ENCODE measurements around the gene POLR2A. TPM values are rescaled to one million over a fixed set of nuclear protein-coding genes. Genes with fewer than 3 reads are reported as not detected.
A peak's percentile ranks its signal among the peaks of the same experiment; 100 is the strongest.

The POLR2A gene
- total RNA-seq (2022) (69.8 and 72.1 TPM in 2 replicates), Bru-seq, nascent RNA (percentile 78 among the genes with signal in this experiment), BruChase-seq, experiment 1, labeled RNA remaining after a 2-hour chase (percentile 74 among the genes with signal in this experiment), BruChase-seq, experiment 2, labeled RNA remaining after a 6-hour chase (percentile 82 among the genes with signal in this experiment)
- long read RNA-seq, partial matches to known transcripts, result 3 of 5 reads
- long read RNA-seq, other reads (novel, unspliced or antisense), result 1 of 5 reads

DNA sequence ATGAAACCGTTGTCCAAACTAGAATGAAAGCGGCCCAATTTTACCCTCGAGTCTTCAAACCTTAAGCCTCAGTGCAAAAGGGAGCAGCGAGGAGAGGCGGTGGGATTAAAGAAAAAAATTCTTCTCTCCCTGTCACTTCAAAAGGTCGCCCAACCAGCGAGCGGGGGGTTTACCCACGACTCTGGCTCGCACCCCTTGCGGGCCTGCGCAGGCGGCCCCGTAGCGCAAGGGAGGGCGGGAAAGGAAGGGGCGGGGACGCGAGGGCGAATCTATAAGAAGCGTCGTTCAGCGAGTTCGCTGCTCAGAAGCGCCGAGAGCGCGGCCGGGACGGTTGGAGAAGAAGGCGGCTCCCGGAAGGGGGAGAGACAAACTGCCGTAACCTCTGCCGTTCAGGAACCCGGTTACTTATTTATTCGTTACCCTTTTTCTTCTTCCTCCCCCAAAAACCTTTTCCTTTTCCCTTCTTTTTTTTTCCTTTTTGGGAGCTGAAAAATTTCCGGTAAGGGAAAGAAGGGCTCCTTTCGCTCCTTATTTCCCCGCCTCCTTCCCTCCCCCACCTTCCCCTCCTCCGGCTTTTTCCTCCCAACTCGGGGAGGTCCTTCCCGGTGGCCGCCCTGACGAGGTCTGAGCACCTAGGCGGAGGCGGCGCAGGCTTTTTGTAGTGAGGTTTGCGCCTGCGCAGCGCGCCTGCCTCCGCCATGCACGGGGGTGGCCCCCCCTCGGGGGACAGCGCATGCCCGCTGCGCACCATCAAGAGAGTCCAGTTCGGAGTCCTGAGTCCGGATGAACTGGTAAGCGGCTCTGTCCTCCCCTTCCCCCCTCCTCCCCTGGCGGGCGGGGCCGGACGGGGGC, at the start of gene POLR2A:
TSS of gene POLR2A (plus strand) at position 300 of the 852 bp plus-strand sequence.
- H3K36me3 Mint-ChIP-seq (ENCODE audit: insufficient read depth, unreplicated experiment), result peaks cover 53% of the 10 kb centered on the region
- H3K9me3 Mint-ChIP-seq (ENCODE audit: unreplicated experiment), result no peaks in the 10 kb centered on the region
- H3K4me1 Mint-ChIP-seq (ENCODE audit: low read depth, unreplicated experiment), result peaks cover 37% of the 10 kb centered on the region
- Histone ChIP-seq H3K4me1 (peaks cover 14% of the 10 kb centered on the region), H3K9me3 (no peaks in the 10 kb centered on the region), H3K4me3 (ENCODE audit: low read depth, low read length) (peak within 1 kb of the TSS; percentile 71), H3K36me3 (ENCODE audit: control insufficient read depth, insufficient read depth, low read length) (no peaks in the 10 kb centered on the region), H3K27me3 (replicated peaks; ENCODE audit: control insufficient read depth, insufficient read depth, low read length) (no peaks in the 10 kb centered on the region)
- H3K4me3 Mint-ChIP-seq (ENCODE audit: unreplicated experiment), result peak within 1 kb of the TSS; percentile 97
- intact Hi-C loops (cut with micrococcal nuclease; ENCODE audit: unreplicated experiment), result loop anchor here (5.0 kb wide), 2 partner anchors 88 to 177 kb away; partner anchors contain the start of gene EIF5A
- TF ChIP-seq, protein P1, sequence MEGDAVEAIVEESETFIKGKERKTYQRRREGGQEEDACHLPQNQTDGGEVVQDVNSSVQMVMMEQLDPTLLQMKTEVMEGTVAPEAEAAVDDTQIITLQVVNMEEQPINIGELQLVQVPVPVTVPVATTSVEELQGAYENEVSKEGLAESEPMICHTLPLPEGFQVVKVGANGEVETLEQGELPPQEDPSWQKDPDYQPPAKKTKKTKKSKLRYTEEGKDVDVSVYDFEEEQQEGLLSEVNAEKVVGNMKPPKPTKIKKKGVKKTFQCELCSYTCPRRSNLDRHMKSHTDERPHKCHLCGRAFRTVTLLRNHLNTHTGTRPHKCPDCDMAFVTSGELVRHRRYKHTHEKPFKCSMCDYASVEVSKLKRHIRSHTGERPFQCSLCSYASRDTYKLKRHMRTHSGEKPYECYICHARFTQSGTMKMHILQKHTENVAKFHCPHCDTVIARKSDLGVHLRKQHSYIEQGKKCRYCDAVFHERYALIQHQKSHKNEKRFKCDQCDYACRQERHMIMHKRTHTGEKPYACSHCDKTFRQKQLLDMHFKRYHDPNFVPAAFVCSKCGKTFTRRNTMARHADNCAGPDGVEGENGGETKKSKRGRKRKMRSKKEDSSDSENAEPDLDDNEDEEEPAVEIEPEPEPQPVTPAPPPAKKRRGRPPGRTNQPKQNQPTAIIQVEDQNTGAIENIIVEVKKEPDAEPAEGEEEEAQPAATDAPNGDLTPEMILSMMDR (IDR thresholded peaks at IDR 0.05; ENCODE audit: insufficient read depth in 1 of 2, low read depth in 1 of 2, low read length in 1 of 2, severe bottlenecking in 1 of 2, unreplicated experiment in 1 of 2), result no peak
- peak within 1 kb of the TSS; percentile 98 for H3K27ac Mint-ChIP-seq (ENCODE audit: unreplicated experiment)
- DNase-seq, result peak; percentile 93
- BruUV-seq (replicated peaks), result no TSS peak
- ChIA-PET POLR2A (interaction anchor here (0.6 to 1.1 kb wide), 10 partner anchors 11 to 468 kb away, joined by 3 to 8 read pairs (median 4); partner anchors contain the start of genes TMEM102 and TMEM256), CTCF (interaction anchor here (0.6 kb wide), 2 partner anchors 13 to 52 kb away, joined by 3 to 4 read pairs; no protein-coding TSS in a partner anchor)
- no peaks in the 10 kb centered on the region for H3K27me3 Mint-ChIP-seq (ENCODE audit: insufficient read depth, unreplicated experiment)

DNA sequence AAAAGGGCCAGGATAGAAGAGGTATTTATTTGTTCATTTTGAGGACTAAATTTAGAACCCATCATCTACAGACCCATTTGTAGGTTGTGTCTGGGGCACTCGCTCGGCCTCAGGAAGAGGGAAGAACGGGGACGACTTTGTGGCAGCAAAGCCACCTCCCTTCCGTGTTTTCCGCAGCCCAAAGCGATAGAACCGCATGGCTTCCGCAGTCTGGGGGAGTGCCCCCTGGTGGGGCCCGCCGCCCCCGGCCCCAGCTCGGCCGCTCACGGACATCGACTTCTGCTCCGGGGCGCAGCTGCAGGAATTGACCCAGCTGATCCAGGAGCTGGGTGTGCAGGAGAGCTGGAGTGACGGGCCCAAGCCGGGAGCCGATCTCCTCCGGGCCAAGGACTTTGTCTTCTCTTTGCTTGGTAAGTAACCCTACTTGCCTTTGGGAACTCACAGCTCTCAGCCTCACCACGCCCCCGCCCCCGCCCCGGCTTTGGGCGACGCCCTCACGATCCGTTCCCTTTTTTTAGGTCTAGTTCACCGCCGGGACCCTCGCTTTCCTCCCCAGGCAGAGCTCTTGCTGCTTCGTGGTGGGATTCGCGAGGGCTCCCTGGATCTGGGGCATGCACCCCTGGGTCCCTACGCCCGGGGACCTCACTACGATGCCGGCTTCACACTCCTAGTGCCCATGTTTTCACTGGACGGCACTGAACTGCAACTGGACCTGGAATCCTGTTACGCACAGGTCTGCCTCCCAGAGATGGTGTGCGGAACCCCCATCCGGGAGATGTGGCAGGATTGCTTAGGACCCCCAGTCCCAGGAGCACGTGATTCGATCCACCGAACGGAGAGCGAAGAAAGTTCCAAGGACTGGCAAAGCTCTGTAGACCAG, 48.2 kb upstream of the POLR2A start:
- intact Hi-C loops (cut with micrococcal nuclease; ENCODE audit: unreplicated experiment), result loop anchor here (1.0 to 5.0 kb wide), 4 partner anchors 32 to 251 kb away; partner anchors contain the start of genes SENP3, TMEM256, TMEM95 and TP53
- BruUV-seq (replicated peaks), result TSS peak; percentile 82
- Mint-ChIP-seq H3K27me3 (ENCODE audit: insufficient read depth, unreplicated experiment) (no peaks in the 10 kb centered on the region), H3K36me3 (ENCODE audit: insufficient read depth, unreplicated experiment) (peaks cover 23% of the 10 kb centered on the region), H3K9me3 (ENCODE audit: unreplicated experiment) (no peaks in the 10 kb centered on the region), H3K4me3 (ENCODE audit: unreplicated experiment) (peak overlapping the region; percentile 81), H3K27ac (ENCODE audit: unreplicated experiment) (peak overlapping the region; percentile 95), H3K4me1 (ENCODE audit: low read depth, unreplicated experiment) (peaks cover 6% of the 10 kb centered on the region)
- no peaks in the 10 kb centered on the region for H3K4me1 ChIP-seq
- H3K9me3 ChIP-seq, result no peaks in the 10 kb centered on the region
- ChIA-PET POLR2A (interaction anchor here (0.5 to 2.9 kb wide), 5 partner anchors 32 to 48 kb away, joined by 3 to 38 read pairs (median 5); partner anchors contain the start of genes POLR2A, TMEM256 and ZBTB4), CTCF (interaction anchor here (0.6 to 2.9 kb wide), 6 partner anchors 16 to 390 kb away, joined by 3 to 21 read pairs (median 5); partner anchors contain the start of gene TMEM256)
- TF ChIP-seq, protein P1 (IDR thresholded peaks at IDR 0.05; ENCODE audit: insufficient read depth in 1 of 2, low read depth in 1 of 2, low read length in 1 of 2, severe bottlenecking in 1 of 2, unreplicated experiment in 1 of 2), result peak in 1 of 2 experiments; percentile 17
- no peaks in the 10 kb centered on the region for H3K36me3 ChIP-seq (ENCODE audit: control insufficient read depth, insufficient read depth, low read length)
- peak overlapping the region; percentile 55 for H3K4me3 ChIP-seq (ENCODE audit: low read depth, low read length)
- DNase-seq, result peak; percentile 48 to 58
- no peaks in the 10 kb centered on the region for H3K27me3 ChIP-seq (replicated peaks; ENCODE audit: control insufficient read depth, insufficient read depth, low read length)
